GM10248 (cell line): ENCODE data around the gene PGAM5.
"Not testable (repeated sequence)": the region's sequence is repeated elsewhere in the genome, so short reads cannot be mapped to it uniquely, and the experiment has no call there.

Experiments used
- CTCF ChIA-PET: fragments of 300-600 bp; sonication (Branson Sonifier 250); formaldehyde crosslinking; extraction: SDS; loops from one replicate; lab custom pipeline; 2021; ENCODE audit warnings: antibody characterized with exemption; lab: Yijun Ruan, JAX
- POLR2A ChIA-PET: fragments of 350-650 bp; sonication (Branson Sonifier 250); formaldehyde crosslinking; extraction: SDS; loops from one replicate; lab custom pipeline; 2020; ENCODE audit warnings: antibody characterized with exemption; lab: Yijun Ruan, JAX
- DNase-seq: peaks from one replicate; pipeline ENCODE4 v3.0.0; 2012; ENCODE audit errors: extremely low spot score
- TF ChIP-seq, protein P1 (sequence below): IDR thresholded peaks from 2 replicates; pipeline ENCODE4 v1.5.1; 2012; ENCODE audit warnings: mild to moderate bottlenecking, low read depth; ENCODE audit errors: extremely low read depth, missing control alignments, control extremely low read depth

PGAM5 gene

DNA sequence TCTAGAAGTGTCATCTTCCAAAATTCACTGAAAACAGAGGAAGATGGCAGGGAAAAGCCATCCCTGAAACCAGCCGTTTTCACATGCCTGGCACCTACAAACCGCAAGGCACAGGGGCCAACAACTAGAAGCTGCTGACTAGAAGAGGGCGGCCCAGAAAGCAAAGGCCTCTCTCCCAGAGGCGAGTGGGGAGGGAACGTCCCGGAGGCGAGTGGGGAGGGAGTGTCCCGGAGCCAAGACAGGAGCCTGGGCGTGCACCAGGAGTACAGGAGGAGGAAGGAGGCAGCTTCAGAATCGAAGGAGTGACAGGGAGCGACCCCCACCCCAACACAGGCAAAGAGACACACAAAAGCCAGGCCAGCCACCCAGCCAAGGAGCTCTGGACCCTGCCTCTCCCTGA, 30.0 kb downstream of the PGAM5 start:
- ChIA-PET CTCF (interaction anchor here (2.1 kb wide), 1 partner anchor 10 kb away, joined by 5 read pairs; no protein-coding TSS in a partner anchor), POLR2A (no interaction called here)
- TF ChIP-seq, protein P1, sequence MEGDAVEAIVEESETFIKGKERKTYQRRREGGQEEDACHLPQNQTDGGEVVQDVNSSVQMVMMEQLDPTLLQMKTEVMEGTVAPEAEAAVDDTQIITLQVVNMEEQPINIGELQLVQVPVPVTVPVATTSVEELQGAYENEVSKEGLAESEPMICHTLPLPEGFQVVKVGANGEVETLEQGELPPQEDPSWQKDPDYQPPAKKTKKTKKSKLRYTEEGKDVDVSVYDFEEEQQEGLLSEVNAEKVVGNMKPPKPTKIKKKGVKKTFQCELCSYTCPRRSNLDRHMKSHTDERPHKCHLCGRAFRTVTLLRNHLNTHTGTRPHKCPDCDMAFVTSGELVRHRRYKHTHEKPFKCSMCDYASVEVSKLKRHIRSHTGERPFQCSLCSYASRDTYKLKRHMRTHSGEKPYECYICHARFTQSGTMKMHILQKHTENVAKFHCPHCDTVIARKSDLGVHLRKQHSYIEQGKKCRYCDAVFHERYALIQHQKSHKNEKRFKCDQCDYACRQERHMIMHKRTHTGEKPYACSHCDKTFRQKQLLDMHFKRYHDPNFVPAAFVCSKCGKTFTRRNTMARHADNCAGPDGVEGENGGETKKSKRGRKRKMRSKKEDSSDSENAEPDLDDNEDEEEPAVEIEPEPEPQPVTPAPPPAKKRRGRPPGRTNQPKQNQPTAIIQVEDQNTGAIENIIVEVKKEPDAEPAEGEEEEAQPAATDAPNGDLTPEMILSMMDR: no peak
- no peak for DNase-seq

- DNase-seq: no peak
- ChIA-PET CTCF (interaction anchor here (1.0 to 2.1 kb wide), 2 partner anchors 9 to 30 kb away, joined by 3 to 5 read pairs; partner anchors contain the start of gene PGAM5), POLR2A (interaction anchor here (0.5 to 0.6 kb wide), 2 partner anchors 56 to 1924 kb away, joined by 3 to 4 read pairs; no protein-coding TSS in a partner anchor)
- TF ChIP-seq, protein P1: no peak
Observed at GRCh38 chr12:132741620-132742019, 31.0 kb downstream of the PGAM5 start.

GRCh38 chr12:132743831-132744230, 33.2 kb downstream of the PGAM5 start:
- no peak for DNase-seq
- CTCF ChIA-PET: interaction anchor here (2.0 kb wide), 1 partner anchor 22 kb away, joined by 6 read pairs; no protein-coding TSS in a partner anchor

DNA sequence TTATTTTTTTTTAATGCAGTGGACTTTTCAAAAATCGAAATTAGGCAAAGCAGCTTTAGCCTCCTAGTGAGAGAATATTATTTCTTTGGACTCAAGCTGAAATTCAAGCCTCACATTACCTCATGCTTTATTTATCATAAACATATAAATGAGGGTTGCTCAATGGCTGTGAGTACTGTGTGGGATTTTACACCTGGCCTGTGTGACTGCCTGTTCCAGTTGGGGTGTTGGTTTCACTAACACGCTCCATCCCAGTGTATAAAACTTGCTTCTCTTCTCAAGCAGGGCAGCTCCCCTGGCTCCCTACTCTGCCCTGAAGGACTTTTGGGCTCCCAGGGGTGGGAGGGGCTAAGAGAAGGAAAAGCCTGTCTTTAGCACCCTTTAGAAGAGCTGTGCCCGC, 36.0 kb downstream of the PGAM5 start:
- ChIA-PET POLR2A (interaction anchor here (0.5 to 0.8 kb wide), 2 partner anchors 9 to 23 kb away, joined by 4 read pairs; no protein-coding TSS in a partner anchor), CTCF (interaction anchor here (1.5 kb wide), 1 partner anchor 11 kb away, joined by 3 read pairs; no protein-coding TSS in a partner anchor)

More at GRCh38 chr12:132743831-132744230, 33.2 kb downstream of the PGAM5 start:
- TF ChIP-seq, protein P1: no peak
- POLR2A ChIA-PET: no interaction called here

DNA sequence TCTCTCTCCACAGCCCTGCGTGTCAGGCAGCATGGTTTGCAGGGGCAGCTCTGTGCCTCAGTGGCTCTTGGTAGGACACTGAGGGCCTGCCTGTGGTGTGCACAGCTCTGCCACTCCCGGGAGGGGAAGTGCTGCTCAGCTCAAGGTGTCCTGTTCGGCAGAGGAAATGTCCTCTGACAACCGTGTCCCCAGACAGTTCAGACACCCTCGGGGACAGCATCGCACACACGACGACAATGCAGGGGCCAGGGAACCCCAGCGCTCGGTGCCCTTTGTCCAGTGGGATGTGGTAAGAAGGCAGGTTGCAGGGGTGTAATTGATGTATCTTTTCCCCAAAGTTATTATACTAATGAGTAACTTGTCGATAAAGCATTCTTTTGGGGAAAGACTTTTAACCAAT, 36.8 kb downstream of the PGAM5 start:
- DNase-seq: no peak
- CTCF ChIA-PET: interaction anchor here (1.5 kb wide), 1 partner anchor 12 kb away, joined by 3 read pairs; no protein-coding TSS in a partner anchor
- TF ChIP-seq, protein P1: no peak
- POLR2A ChIA-PET: interaction anchor here (0.8 kb wide), 1 partner anchor 8 kb away, joined by 4 read pairs; no protein-coding TSS in a partner anchor

More for the DNA sequence above, 36.0 kb downstream of the PGAM5 start:
- TF ChIP-seq, protein P1: no peak
- no peak for DNase-seq

GRCh38 chr12:132747896-132748295, 37.3 kb downstream of the PGAM5 start:
- TF ChIP-seq, protein P1: no peak
- no peak for DNase-seq
- ChIA-PET CTCF (no interaction called here), POLR2A (no interaction called here)

GRCh38 chr12:132748319-132748718, 37.7 kb downstream of the PGAM5 start:
- TF ChIP-seq, protein P1: no peak
- ChIA-PET CTCF (no interaction called here), POLR2A (no interaction called here)
- DNase-seq: no peak

- POLR2A ChIA-PET, DNase-seq, CTCF ChIA-PET: not testable (repeated sequence)
Observed at GRCh38 chr12:132753670-132754069, 43.0 kb downstream of the PGAM5 start.
